ENCODE measurements around the gene C16orf78.

C16orf78 gene

GRCh38 chr16:49373504-49373903 is at the start of gene C16orf78:
Gene C16orf78, plus strand, starts transcription at chr16:49373804. Its CDS starts 136 bp downstream, at chr16:49373940.
- DNase-seq: no peak

- no peak for DNase-seq
Measured at GRCh38 chr16:49324703-49325102, 48.9 kb upstream of the C16orf78 start.

GRCh38 chr16:49327466-49327865 is 46.1 kb upstream of the C16orf78 start:
- DNase-seq: no peak

GRCh38 chr16:49328325-49328724 is 45.3 kb upstream of the C16orf78 start:
- no peak for DNase-seq

- no peak for DNase-seq
Measured at GRCh38 chr16:49330562-49331201, 42.9 kb upstream of the C16orf78 start.

- no peak for DNase-seq
Measured at GRCh38 chr16:49332589-49333258, 40.9 kb upstream of the C16orf78 start.

- DNase-seq: no peak
Measured at GRCh38 chr16:49333259-49333597, 40.4 kb upstream of the C16orf78 start.

- no peak for DNase-seq
Measured at GRCh38 chr16:49335828-49336227, 37.8 kb upstream of the C16orf78 start.

GRCh38 chr16:49336581-49336980 is 37.0 kb upstream of the C16orf78 start:
- no peak for DNase-seq

GRCh38 chr16:49337814-49338350 is 35.7 kb upstream of the C16orf78 start:
- DNase-seq: no peak

- DNase-seq: no peak
Measured at GRCh38 chr16:49338611-49339265, 34.9 kb upstream of the C16orf78 start.

- DNase-seq: no peak
Measured at GRCh38 chr16:49340466-49340865, 33.1 kb upstream of the C16orf78 start.

- DNase-seq: no peak
Measured at GRCh38 chr16:49341706-49342105, 31.9 kb upstream of the C16orf78 start.

GRCh38 chr16:49342336-49343265 is 31.0 kb upstream of the C16orf78 start:
- DNase-seq: no peak

- no peak for DNase-seq
Measured at GRCh38 chr16:49343291-49343690, 30.3 kb upstream of the C16orf78 start.

- DNase-seq: no peak
Measured at GRCh38 chr16:49344401-49344800, 29.2 kb upstream of the C16orf78 start.

GRCh38 chr16:49345829-49346228 is 27.8 kb upstream of the C16orf78 start:
- DNase-seq: no peak

- DNase-seq: no peak
Measured at GRCh38 chr16:49346459-49346858, 27.1 kb upstream of the C16orf78 start.

- DNase-seq: no peak
Measured at GRCh38 chr16:49347476-49347875, 26.1 kb upstream of the C16orf78 start.

GRCh38 chr16:49348408-49349176 is 25.0 kb upstream of the C16orf78 start:
- DNase-seq: no peak

GRCh38 chr16:49349446-49350168 is 24.0 kb upstream of the C16orf78 start:
- DNase-seq: no peak

Measured in NCI-H774 (cell line).